B cell (primary cell): ENCODE results near the gene PERCC1. TPM values are rescaled to one million over a fixed set of nuclear protein-coding genes. Genes with fewer than 3 reads are reported as not detected.

Source experiments
- ATAC-seq: fragments of 200-7000 bp; cut with Tn5 transposase; one replicate; pipeline ENCODE4 v1.10.0; 2021; ENCODE audit warnings: low read depth, mild to moderate bottlenecking, moderate number of reproducible peaks, moderate library complexity
- CTCF ChIA-PET: fragments of 350-600 bp; sonication (Branson Sonifier 250); formaldehyde crosslinking; loops from one replicate; lab custom pipeline; 2021; ENCODE audit warnings: antibody characterized with exemption, inconsistent platforms; lab: Charles Lee
- POLR2A ChIA-PET: fragments of 350-600 bp; sonication (Branson Sonifier 250); formaldehyde crosslinking; loops from one replicate; lab custom pipeline; 2021; ENCODE audit warnings: antibody characterized with exemption; lab: Charles Lee
- DNase-seq: peaks from one replicate; pipeline ENCODE4 v3.0.0; 2013
- H2AFZ ChIP-seq: 2 replicates; pipeline ENCODE4 v1.6.1; 2012; ENCODE audit warnings: mild to moderate bottlenecking, low read depth, low read length; ENCODE audit not compliant: insufficient read depth, poor library complexity, severe bottlenecking
- H3K27ac ChIP-seq, 2 donors: 1 replicate in 1 of 2; 2 replicates in 1 of 2; pipeline ENCODE4 v1.5.1; 2012 to 2013; ENCODE audit warnings: low read length in 2 of 2, mild to moderate bottlenecking in 2 of 2, moderate library complexity in 1 of 2
- H3K27me3 ChIP-seq, 4 experiments: fragments of 200-600 bp in 1 of 4; sonication (generic) in 1 of 4; replicated peaks in 1 of 4; 1 replicate in 2 of 4; 2 replicates in 2 of 4; pipeline versions ENCODE4 v1.6.1 to v1.7.0; 2013 to 2016; ENCODE audit warnings: low read length in 3 of 4, mild to moderate bottlenecking in 2 of 4, mixed read lengths in 1 of 4, moderate library complexity in 1 of 4; ENCODE audit not compliant: insufficient read depth in 4 of 4, control insufficient read depth in 3 of 4; ENCODE audit errors: control extremely low read depth in 1 of 4
- H3K36me3 ChIP-seq, 2 experiments: replicated peaks in 1 of 2; 1 replicate in 1 of 2; 2 replicates in 1 of 2; pipeline versions ENCODE4 v1.6.1 to v1.7.1; 2013; ENCODE audit warnings: low read length in 1 of 2; ENCODE audit not compliant: insufficient read depth in 2 of 2, control insufficient read depth in 1 of 2; ENCODE audit errors: control extremely low read depth in 1 of 2, extremely low read depth in 1 of 2
- H3K4me1 ChIP-seq, 2 donors: fragments of 200-600 bp in 1 of 2; sonication (generic) in 1 of 2; 1 replicate in 1 of 2; 2 replicates in 1 of 2; pipeline versions ENCODE4 v1.5.1 to v1.6.1; 2013 to 2017; ENCODE audit warnings: low read length in 2 of 2; ENCODE audit not compliant: control insufficient read depth in 2 of 2, insufficient read depth in 2 of 2
- H3K4me2 ChIP-seq: replicated peaks from 2 replicates; pipeline ENCODE3; 2012; ENCODE audit warnings: mild to moderate bottlenecking, low read depth, low read length; ENCODE audit not compliant: poor library complexity, severe bottlenecking
- H3K4me3 ChIP-seq, 5 experiments: fragments of 200-600 bp in 1 of 5; sonication (generic) in 1 of 5; 1 replicate in 3 of 5; 2 replicates in 2 of 5; pipeline versions ENCODE4 v1.5.1 to v1.7.0; 2011 to 2016; ENCODE audit warnings: low read length in 4 of 5, mild to moderate bottlenecking in 4 of 5, low read depth in 2 of 5, control low read depth in 1 of 5, moderate library complexity in 1 of 5; ENCODE audit not compliant: insufficient read depth in 1 of 5; ENCODE audit errors: control extremely low read depth in 1 of 5, extremely low read depth in 1 of 5
- H3K79me2 ChIP-seq: fragments of 200-600 bp; sonication (generic); one replicate; pipeline ENCODE4 v1.6.0; 2016; ENCODE audit warnings: low read length; ENCODE audit not compliant: control insufficient read depth, insufficient read depth
- H3K9ac ChIP-seq: fragments of 200-600 bp; sonication (generic); 2 replicates; pipeline ENCODE4 v1.6.1; 2017; ENCODE audit warnings: mild to moderate bottlenecking, low read length, moderate library complexity
- H3K9me3 ChIP-seq, 3 donors: one replicate each; pipeline versions ENCODE4 v1.6.1 to v1.7.1; 2013; ENCODE audit warnings: low read length in 2 of 3; ENCODE audit not compliant: control insufficient read depth in 2 of 3, insufficient read depth in 1 of 3; ENCODE audit errors: control extremely low read depth in 1 of 3
- H4K20me1 ChIP-seq: 2 replicates; pipeline ENCODE4 v1.6.0; 2012; ENCODE audit warnings: mild to moderate bottlenecking, low read length; ENCODE audit not compliant: insufficient read depth, control insufficient read depth, poor library complexity, severe bottlenecking
- H3K27ac Mint-ChIP-seq: one replicate; pipeline ENCODE4 v1.8.0; 2021; ENCODE audit warnings: mixed read lengths
- H3K27me3 Mint-ChIP-seq: one replicate; pipeline ENCODE4 v1.8.0; 2021; ENCODE audit warnings: mixed read lengths
- H3K4me1 Mint-ChIP-seq: one replicate; pipeline ENCODE4 v1.8.0; 2021; ENCODE audit warnings: mixed read lengths
- H3K4me3 Mint-ChIP-seq: one replicate; pipeline ENCODE4 v1.8.0; 2021; ENCODE audit warnings: mixed read lengths
- H3K9me3 Mint-ChIP-seq: one replicate; pipeline ENCODE4 v1.8.0; 2022; ENCODE audit warnings: mixed read lengths; ENCODE audit not compliant: insufficient read depth
- EZH2 ChIP-seq: IDR thresholded peaks from 2 replicates; pipeline ENCODE4 v1.6.1; 2012; ENCODE audit warnings: borderline replicate concordance, low read depth, mild to moderate bottlenecking, moderate library complexity, low read length; ENCODE audit not compliant: insufficient read depth, poor library complexity, severe bottlenecking
- WGBS: methylation state at CpG from one replicate; pipeline ENCODE4 v1.1.5; 2013; ENCODE audit warnings: missing lambda C conversion rate; ENCODE audit not compliant: insufficient coverage; 5-methylcytosine and 5-hydroxymethylcytosine counted together
- intact Hi-C: fragments of 100-400 bp; cut with micrococcal nuclease; formaldehyde crosslinking; loops from one replicate; pipeline ENCODE4 v1.10.0; 2022
- polyA plus RNA-seq: library from polyadenylated mRNA; depleted of rRNA; stranded (reverse); fragments of >200 nt; gene quantifications from 2 replicates; pipeline ENCODE4 v1.2.3, GENCODE V29; 2012
- total RNA-seq, 2 donors: library from RNA; stranded (reverse); fragments of 120-200 nt in 1 of 2; gene quantifications; 1 replicate in 1 of 2; 2 replicates in 1 of 2; pipeline versions ENCODE4 v1.2.3 to v1.2.4, GENCODE V29; 2013 to 2022
- TF ChIP-seq, protein P1 (sequence below): fragments of 200-600 bp; IDR thresholded peaks from one replicate; pipeline ENCODE4 v1.8.0; 2022; ENCODE audit warnings: antibody characterized with exemption, mild to moderate bottlenecking

PERCC1 gene
- total and polyA plus RNA-seq, 2 donors (not counting 1 experiment from before 2014, with no cell fraction given): 0.46 to 0.64 TPM

DNA sequence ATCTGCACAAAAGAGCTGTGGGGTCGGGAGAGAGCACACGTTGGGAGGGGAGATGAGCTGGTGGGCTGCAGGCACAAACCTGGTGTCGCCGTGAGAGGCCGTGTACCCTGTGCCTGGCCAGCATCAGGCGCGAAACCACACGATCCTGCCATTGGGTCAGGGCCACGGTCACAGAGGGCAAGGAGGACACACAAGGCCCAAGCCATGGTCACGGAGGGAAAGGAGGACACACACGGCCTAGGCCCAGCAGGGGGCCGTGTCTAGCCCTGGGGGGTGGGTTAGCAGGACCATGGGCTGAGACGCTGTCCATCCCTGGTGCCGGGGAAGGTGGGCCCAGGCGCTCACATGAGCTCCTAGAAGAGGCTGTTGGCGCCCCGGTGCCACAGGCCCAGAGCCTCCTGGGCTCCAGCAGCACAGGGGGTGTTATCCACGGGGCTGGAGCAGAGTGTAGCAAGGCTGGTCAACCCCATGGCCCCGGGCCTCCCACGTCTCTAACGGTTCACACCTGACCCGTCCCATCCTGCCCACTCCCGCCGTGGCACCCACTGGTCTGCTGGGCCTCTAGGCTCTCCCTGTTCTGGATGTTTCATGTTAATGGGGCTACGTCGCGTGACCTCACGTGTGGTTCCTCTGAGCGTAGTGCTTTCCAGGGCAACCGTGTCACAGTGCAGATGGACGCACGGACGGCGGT is 21.0 kb downstream of the PERCC1 start:
- no peak overlapping the region for H3K4me3 Mint-ChIP-seq
- H4K20me1 ChIP-seq: peaks cover 5% of the 10 kb centered on the region
- no peak for TF ChIP-seq EZH2
- TF ChIP-seq, protein P1, sequence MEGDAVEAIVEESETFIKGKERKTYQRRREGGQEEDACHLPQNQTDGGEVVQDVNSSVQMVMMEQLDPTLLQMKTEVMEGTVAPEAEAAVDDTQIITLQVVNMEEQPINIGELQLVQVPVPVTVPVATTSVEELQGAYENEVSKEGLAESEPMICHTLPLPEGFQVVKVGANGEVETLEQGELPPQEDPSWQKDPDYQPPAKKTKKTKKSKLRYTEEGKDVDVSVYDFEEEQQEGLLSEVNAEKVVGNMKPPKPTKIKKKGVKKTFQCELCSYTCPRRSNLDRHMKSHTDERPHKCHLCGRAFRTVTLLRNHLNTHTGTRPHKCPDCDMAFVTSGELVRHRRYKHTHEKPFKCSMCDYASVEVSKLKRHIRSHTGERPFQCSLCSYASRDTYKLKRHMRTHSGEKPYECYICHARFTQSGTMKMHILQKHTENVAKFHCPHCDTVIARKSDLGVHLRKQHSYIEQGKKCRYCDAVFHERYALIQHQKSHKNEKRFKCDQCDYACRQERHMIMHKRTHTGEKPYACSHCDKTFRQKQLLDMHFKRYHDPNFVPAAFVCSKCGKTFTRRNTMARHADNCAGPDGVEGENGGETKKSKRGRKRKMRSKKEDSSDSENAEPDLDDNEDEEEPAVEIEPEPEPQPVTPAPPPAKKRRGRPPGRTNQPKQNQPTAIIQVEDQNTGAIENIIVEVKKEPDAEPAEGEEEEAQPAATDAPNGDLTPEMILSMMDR: no peak
- peaks cover 0 to 83% of the 10 kb centered on the region in 2 experiments for H3K36me3 ChIP-seq
- no peak overlapping the region for H3K27ac ChIP-seq
- no peaks in the 10 kb centered on the region for H3K9me3 Mint-ChIP-seq
- H3K79me2 ChIP-seq: peaks cover 41% of the 10 kb centered on the region
- H3K27me3 ChIP-seq: no peaks in the 10 kb centered on the region
- no peak overlapping the region for H3K9ac ChIP-seq
- 97% methylated on average over 34 of the region's 34 CpGs for whole genome bisulfite sequencing
- DNase-seq (no peak), ATAC-seq (no peak)
- H3K4me3 ChIP-seq: no peak overlapping the region
- peak overlapping the region; percentile 46 for H3K27ac Mint-ChIP-seq
- peaks cover 0 to 1% of the 10 kb centered on the region in 2 donors for H3K4me1 ChIP-seq
- H3K9me3 ChIP-seq: no peaks in the 10 kb centered on the region
- intact Hi-C loops: no loop called here
- H3K27me3 Mint-ChIP-seq: no peaks in the 10 kb centered on the region
- ChIA-PET POLR2A (no interaction called here), CTCF (no interaction called here)
- no peak overlapping the region for H3K4me2 ChIP-seq
- H3K4me1 Mint-ChIP-seq: no peaks in the 10 kb centered on the region
- H2AFZ ChIP-seq: no peak overlapping the region

DNA sequence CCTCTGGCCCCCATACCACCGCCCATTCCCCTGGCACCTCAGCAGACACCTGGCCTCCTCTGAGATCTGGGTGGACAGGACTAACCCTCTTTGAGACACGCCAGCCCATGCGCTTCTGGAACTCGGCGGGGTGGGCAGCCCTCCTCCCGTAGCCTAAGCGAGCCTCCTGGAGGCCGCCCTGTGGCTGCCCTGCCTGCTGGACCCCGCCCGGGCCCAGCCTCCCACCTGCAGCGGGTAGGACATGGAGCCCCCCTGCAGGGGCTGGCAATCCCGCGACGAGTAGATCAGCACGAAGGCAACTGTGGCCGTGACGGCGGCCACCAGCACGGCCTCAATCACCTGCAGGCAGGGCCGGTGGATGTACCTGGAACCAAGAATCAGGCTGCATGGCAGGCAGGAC is 21.7 kb downstream of the PERCC1 start:
- Histone ChIP-seq H4K20me1 (peaks cover 5% of the 10 kb centered on the region), H3K79me2 (peaks cover 46% of the 10 kb centered on the region), H3K36me3 (peaks cover 0 to 84% of the 10 kb centered on the region in 2 experiments), H3K9ac (no peak overlapping the region), H2AFZ (no peak overlapping the region), H3K9me3 (no peaks in the 10 kb centered on the region), H3K4me2 (no peak overlapping the region), H3K4me3 (no peak overlapping the region), H3K4me1 (peaks cover 6 to 7% of the 10 kb centered on the region in 2 donors), H3K27me3 (no peaks in the 10 kb centered on the region), H3K27ac (no peak overlapping the region)
- DNase-seq: no peak
- Mint-ChIP-seq H3K4me1 (peaks cover 2% of the 10 kb centered on the region), H3K27me3 (no peaks in the 10 kb centered on the region), H3K4me3 (no peak overlapping the region), H3K9me3 (no peaks in the 10 kb centered on the region), H3K27ac (no peak overlapping the region)
- intact Hi-C loops: no loop called here
- 98% methylated on average over 19 of the region's 20 CpGs for WGBS
- TF ChIP-seq EZH2: no peak
- TF ChIP-seq, protein P1: no peak
- CTCF ChIA-PET: no interaction called here
- no peak for ATAC-seq
- POLR2A ChIA-PET: no interaction called here
